ENCODE data around the gene FAM110A.
A peak's percentile ranks its signal among the peaks of the same experiment; 100 is the strongest.
"Not testable (repeated sequence)": the region's sequence is repeated elsewhere in the genome, so short reads cannot be mapped to it uniquely, and the experiment has no call there.

Gene FAM110A

GRCh38 chr20:873875-874607, 40.5 kb downstream of the FAM110A start:
- DNase-seq (ENCODE audit: low spot score) = no peak

GRCh38 chr20:875115-875514, 41.6 kb downstream of the FAM110A start:
- DNase-seq (ENCODE audit: low spot score) = no peak

DNA sequence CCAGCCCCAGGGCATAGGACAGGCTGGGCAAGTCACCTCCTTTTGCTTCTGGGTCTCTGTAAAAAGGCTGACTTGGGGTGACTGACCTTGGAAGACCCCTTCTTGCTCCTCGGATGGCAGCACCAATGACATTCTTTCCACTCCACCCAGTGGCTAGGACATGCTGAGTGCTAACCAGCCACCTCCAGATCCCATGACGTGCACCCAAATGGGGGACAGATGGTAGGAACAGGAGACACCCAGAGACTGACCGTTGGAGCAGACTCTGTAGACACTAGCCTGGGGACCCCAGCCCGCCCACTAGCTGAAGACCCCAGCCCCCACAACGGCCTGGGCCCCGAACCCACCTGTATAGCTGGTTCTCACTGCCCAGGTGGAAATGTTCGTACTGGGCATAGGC, 44.3 kb downstream of the FAM110A start:
- DNase-seq (ENCODE audit: low spot score) = no peak

DNA sequence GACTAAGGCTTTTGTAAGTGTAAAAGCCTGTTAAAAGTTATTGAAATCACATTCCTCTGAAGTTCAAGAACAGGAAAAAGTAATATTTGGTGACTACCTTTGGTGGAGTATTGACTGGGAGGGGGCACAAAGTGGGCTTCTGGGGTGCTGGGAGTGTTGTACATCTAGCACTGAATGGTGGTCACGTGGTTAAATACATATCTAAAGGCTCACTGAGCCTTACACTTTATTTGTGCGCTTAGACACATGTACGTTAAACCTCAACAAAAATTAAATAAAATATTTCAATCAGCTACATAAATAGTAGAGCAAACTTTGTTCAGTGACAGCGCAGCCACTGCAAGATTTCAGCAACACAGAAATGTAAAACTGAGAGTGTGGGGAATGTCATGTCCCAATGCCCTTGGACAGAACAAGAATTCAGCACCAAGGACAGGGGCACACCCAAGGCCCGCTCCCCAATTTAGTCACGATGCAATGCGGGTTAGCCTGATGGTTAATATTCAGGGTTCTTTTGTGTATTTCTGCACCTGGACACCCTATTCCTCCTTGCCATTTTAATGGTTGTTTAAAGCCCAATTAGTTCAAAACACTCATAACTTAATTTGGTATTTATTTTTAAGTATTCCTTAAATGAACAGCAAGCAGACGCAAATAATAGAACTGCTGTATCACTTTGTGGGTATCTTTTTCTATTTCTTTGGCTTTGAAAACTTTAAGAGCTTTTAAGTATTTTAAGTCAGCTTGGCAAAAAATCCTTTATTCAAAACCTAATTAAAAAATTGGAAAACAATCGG, 45.2 kb downstream of the FAM110A start:
- DNase-seq (ENCODE audit: low spot score) = no peak

- no peak for DNase-seq (ENCODE audit: low spot score)
These were observed 46.1 kb downstream of the FAM110A start for GRCh38 chr20:879626-880025.

GRCh38 chr20:881051-881782, 47.7 kb downstream of the FAM110A start:
- DNase-seq (ENCODE audit: low spot score) = no peak

DNA sequence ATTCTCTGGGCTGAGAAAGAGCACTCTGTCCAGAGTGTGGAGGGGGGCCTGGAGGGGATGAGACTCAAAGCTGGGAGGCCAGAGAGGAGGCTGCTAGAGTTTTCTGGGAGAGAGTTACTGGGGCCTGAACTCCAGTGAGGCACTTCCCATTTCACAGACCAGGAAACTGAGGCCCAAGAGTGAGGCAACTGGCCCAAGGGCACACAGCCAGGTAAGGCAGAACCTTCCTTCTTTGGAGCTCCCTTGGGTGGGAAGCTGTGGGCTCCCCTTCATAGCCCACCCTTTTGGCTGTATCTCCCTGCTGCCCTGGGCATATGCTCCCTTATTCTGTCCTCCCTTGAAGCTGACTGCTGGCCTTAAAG, 48.2 kb downstream of the FAM110A start:
- DNase-seq (ENCODE audit: low spot score) = no peak

DNA sequence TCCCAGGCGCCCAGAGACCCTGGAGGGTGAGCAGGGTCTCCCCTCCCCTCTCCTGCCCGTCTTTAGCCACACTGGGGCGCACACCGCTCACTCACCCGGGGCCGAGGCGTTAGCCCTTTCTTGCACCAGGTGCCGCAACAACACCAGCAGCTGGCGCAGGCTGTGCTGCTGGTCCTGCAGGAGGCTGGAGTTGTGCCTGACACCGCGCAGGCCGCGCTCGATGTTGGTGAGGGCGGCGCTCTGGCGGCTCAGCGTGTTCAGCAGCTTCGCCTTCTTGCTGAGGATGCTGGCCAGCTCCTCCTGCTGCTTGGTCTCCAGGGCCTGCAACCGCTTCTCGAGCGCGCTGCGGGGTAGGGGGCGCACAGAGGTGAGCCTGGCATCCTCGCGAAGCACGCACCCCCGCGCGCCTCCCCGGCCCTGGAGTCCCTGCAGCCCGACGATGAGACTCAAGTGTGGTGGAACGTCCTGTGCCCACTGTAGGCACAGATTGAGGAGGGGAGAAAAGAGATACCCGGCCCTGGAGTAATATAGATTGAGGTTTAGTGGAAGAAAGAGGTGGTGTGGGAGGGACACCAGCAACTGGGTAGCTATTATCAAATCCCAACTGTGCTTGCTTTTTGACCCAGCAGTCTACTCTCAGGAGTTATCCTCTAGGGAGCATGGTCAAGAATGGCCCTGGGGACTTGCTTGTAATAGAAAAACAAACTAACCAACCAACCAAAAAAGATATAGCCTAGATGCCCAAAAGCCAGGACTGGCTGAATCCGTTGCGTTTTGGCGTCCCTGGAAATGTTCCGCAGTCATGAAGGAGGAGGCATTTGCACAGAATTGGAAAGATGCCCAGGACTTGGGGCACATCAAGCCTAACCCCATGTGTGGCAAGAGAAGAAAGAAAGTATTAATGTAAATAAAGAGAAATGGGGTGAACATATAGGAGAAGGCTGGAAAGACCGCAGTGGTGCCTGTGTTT, 51.8 kb downstream of the FAM110A start:
- peak; percentile 56 for DNase-seq (ENCODE audit: low spot score)

DNA sequence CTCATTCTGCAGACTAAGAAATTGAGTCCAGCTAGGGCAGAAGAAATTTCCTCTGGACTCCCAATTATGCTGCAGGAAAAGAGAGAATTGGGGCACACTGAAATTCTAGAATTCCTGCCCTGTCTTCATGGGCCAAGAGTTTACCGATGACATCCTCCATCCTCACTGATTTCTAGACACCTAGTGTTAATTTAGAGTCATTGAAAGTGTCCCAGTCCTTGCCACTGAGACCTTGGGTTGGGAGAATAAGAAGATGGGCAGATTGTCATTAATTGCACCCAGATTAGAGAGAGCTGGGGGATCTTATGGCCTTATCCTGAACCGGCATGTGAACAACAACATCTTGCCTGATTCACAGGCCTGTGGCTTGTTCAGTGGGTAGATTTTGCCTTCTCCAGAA, 53.6 kb downstream of the FAM110A start:
- DNase-seq (ENCODE audit: low spot score) = no peak

DNA sequence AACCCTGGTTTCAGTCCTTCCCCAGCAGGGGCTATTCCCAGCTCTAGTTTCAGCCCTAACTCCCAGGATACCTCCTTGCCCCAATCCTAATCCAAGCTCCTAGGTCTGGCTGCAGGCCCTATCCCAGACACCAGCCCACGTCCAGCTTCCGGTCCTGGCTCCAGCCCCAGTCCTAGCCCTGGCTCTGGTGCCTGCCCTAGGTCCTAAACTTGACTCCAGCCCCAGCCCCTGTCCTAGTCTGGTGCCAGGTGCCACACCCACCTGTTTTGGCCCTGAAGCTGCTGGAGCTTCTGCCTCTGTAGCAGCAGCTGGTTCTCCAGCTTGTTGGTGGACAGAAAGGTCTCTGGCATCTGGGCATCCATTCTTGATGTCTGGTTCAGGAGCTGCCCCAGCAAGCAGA, 54.5 kb downstream of the FAM110A start:
- no peak for DNase-seq (ENCODE audit: low spot score)

DNA sequence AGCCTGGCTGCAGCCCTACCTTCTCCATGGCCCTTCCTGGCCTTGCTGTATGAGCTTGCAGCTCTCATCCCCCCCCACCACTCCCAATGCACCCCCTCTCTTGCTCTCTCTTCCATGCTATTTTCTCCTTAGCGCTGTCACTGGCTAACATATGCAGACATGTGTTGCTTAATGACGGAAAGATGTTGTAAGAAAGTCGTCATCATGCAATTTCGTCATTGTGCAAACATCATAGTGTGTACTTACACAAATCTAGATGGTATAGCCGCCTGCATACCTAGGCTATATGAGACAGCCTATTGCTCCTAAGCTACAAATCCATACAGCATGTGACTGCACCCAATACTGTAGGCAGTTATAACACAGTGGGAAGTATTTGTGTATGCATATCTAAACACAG, 55.6 kb downstream of the FAM110A start:
- no peak for DNase-seq (ENCODE audit: low spot score)

DNA sequence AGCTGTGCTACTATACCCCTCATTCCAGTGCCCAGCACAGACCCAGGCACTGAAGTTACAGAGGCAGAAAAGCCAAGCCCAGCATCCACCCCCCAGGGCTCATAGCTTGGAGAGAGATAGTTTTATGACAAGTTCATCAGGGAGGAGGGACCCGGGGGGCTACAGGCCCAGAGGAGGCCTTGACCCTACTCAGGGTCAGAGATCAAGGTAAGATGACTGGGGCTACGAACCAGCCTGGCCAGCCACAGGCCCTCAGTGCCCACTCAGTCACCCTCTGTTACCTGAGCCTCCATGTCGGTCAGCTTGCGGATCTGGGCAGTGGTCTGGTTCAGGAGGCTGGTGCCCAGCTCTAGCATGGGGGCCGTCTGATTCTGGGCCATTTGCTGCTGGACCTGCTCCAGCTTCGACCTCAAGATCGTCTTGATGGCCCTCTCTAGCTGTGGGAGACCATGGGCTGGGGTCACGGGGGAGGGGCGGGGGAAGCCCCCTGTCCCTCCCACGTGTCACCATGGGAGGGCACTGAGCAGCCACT, 56.5 kb downstream of the FAM110A start:
- no peak for DNase-seq (ENCODE audit: low spot score)

DNA sequence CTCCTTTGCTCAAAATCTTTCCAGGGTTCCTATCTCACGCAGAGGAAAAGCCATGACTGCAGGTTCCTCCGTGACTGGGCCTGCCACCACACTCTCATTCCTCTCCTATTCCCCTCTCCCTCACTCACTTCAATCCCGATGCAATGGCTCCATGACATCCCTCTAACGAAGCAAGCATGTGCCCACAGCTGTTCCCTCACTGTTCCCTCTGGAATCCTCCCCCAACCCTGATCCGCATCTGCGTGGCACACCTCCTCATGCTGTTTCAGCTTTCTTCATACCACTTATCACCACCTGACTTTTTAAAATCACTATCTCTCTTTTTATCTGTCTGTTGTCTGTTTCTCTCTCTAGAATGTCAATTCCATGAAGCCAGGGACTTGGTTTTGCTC, 57.1 kb downstream of the FAM110A start:
- no peak for DNase-seq (ENCODE audit: low spot score)

GRCh38 chr20:891058-891705, 57.7 kb downstream of the FAM110A start:
- DNase-seq (ENCODE audit: low spot score) = peak; percentile 55

GRCh38 chr20:891706-892080, 58.2 kb downstream of the FAM110A start:
- DNase-seq (ENCODE audit: low spot score) = no peak

- not testable (repeated sequence) for DNase-seq (ENCODE audit: low spot score)
These were observed 58.9 kb downstream of the FAM110A start for GRCh38 chr20:892371-892770.

Data from Ammon's horn (tissue), 1 donor.